Measurements from ENCODE around the gene ENOX2.

DNA sequence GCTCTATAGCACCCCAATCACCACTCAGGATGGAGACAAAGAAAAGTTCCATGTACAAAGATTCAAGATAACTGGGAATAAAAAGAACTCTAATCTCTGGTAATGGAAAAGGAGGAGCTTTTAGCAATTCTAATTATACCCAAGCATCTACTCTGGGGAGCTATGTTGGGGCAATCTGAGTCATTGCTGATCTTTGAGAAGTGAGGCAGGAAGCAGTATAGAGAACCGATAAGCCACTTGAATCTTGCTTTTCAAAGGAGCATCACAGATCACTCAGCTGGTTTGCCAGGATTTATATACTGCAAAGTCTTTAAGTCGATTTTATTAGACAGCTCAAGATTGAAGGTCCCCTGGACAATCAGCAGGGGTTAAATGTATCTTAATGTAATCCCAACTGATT, 220.0 kb downstream of the ENOX2 start:
- TF ChIP-seq, protein P1, sequence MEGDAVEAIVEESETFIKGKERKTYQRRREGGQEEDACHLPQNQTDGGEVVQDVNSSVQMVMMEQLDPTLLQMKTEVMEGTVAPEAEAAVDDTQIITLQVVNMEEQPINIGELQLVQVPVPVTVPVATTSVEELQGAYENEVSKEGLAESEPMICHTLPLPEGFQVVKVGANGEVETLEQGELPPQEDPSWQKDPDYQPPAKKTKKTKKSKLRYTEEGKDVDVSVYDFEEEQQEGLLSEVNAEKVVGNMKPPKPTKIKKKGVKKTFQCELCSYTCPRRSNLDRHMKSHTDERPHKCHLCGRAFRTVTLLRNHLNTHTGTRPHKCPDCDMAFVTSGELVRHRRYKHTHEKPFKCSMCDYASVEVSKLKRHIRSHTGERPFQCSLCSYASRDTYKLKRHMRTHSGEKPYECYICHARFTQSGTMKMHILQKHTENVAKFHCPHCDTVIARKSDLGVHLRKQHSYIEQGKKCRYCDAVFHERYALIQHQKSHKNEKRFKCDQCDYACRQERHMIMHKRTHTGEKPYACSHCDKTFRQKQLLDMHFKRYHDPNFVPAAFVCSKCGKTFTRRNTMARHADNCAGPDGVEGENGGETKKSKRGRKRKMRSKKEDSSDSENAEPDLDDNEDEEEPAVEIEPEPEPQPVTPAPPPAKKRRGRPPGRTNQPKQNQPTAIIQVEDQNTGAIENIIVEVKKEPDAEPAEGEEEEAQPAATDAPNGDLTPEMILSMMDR (IDR thresholded peaks at IDR 0.05; ENCODE audit: low read depth, low read length, poor library complexity, severe bottlenecking) = no peak
- TF ChIP-seq EZH2phosphoT487 (IDR thresholded peaks at IDR 0.05; ENCODE audit: borderline replicate concordance, low read length) = no peak
